KMS-11 (cell line): ENCODE measurements around the gene IER3.

Experiments used
- H2AFZ ChIP-seq: fragments of 200-600 bp; sonication (generic); 2 replicates; pipeline ENCODE4 v1.6.1; 2016; ENCODE audit warnings: antibody characterized with exemption, mixed run types, low read depth
- H3K27ac ChIP-seq: fragments of 200-600 bp; sonication (generic); 2 replicates; pipeline ENCODE4 v1.6.1; 2016; ENCODE audit warnings: mild to moderate bottlenecking, mixed run types
- H3K27me3 ChIP-seq: fragments of 200-600 bp; sonication (generic); 2 replicates; pipeline ENCODE4 v1.6.1; 2017; ENCODE audit warnings: mild to moderate bottlenecking, low read depth, mixed run types, moderate library complexity; ENCODE audit not compliant: insufficient read depth
- H3K36me3 ChIP-seq: fragments of 200-600 bp; sonication (generic); 2 replicates; pipeline ENCODE4 v1.6.1; 2017; ENCODE audit warnings: mild to moderate bottlenecking, mixed run types; ENCODE audit not compliant: insufficient read depth
- H3K4me1 ChIP-seq: fragments of 200-600 bp; sonication (generic); 2 replicates; pipeline ENCODE4 v1.6.1; 2016; ENCODE audit warnings: mild to moderate bottlenecking, low read depth, mixed run types; ENCODE audit not compliant: poor library complexity, severe bottlenecking
- H3K4me2 ChIP-seq: fragments of 200-600 bp; sonication (generic); 2 replicates; pipeline ENCODE4 v1.7.0; 2016; ENCODE audit warnings: mild to moderate bottlenecking, mixed run types
- H3K4me3 ChIP-seq: fragments of 200-600 bp; sonication (generic); IDR thresholded peaks from 2 replicates; pipeline ENCODE4 v1.6.1; 2017; ENCODE audit warnings: low read depth, low read length, mixed read lengths; ENCODE audit not compliant: insufficient read depth
- H3K79me2 ChIP-seq: fragments of 200-600 bp; sonication (generic); 2 replicates; pipeline ENCODE4 v1.6.1; 2016; ENCODE audit warnings: low read depth, mixed run types; ENCODE audit not compliant: insufficient read depth
- H3K9ac ChIP-seq: fragments of 200-600 bp; sonication (generic); 2 replicates; pipeline ENCODE4 v1.6.1; 2016; ENCODE audit warnings: mild to moderate bottlenecking, mixed run types
- H4K20me1 ChIP-seq: fragments of 200-600 bp; sonication (generic); 2 replicates; pipeline ENCODE4 v1.6.1; 2016; ENCODE audit warnings: mild to moderate bottlenecking, mixed run types; ENCODE audit not compliant: insufficient read depth
- TF ChIP-seq, protein P1 (sequence below): fragments of 200-600 bp; sonication (generic); conservative IDR thresholded peaks from 2 replicates; pipeline ENCODE4 v1.6.1; 2017; ENCODE audit warnings: low read depth, mild to moderate bottlenecking, antibody characterized with exemption, low read length, moderate library complexity, mixed read lengths

Gene IER3

DNA sequence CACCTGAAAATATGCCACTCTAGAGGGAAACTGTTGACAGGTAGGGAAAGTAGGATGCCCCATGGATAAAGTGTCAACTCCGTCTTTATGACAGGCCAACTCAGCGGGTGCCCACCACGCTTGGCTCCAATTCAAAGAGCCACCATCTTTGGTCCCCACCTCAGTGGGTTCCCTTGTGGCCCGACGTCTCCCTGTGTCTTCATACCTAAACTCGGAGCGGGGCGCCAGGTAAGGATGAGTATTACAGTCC, 27.5 kb downstream of the IER3 start:
- Histone ChIP-seq H3K36me3 (peaks cover 3% of the 10 kb centered on the region; the same call in 1 of the 2 replicates), H3K27ac (peak overlapping the region; percentile 73), H3K4me1 (peaks cover 66% of the 10 kb centered on the region), H3K4me3 (no peak overlapping the region), H2AFZ (peak overlapping the region; percentile 31; the same call in 1 of the 2 replicates), H3K27me3 (no peaks in the 10 kb centered on the region), H4K20me1 (peaks cover 3% of the 10 kb centered on the region; the same call in 1 of the 2 replicates), H3K4me2 (peak overlapping the region; percentile 89), H3K9ac (peak overlapping the region; percentile 74), H3K79me2 (peaks cover 26% of the 10 kb centered on the region)
- TF ChIP-seq, protein P1, sequence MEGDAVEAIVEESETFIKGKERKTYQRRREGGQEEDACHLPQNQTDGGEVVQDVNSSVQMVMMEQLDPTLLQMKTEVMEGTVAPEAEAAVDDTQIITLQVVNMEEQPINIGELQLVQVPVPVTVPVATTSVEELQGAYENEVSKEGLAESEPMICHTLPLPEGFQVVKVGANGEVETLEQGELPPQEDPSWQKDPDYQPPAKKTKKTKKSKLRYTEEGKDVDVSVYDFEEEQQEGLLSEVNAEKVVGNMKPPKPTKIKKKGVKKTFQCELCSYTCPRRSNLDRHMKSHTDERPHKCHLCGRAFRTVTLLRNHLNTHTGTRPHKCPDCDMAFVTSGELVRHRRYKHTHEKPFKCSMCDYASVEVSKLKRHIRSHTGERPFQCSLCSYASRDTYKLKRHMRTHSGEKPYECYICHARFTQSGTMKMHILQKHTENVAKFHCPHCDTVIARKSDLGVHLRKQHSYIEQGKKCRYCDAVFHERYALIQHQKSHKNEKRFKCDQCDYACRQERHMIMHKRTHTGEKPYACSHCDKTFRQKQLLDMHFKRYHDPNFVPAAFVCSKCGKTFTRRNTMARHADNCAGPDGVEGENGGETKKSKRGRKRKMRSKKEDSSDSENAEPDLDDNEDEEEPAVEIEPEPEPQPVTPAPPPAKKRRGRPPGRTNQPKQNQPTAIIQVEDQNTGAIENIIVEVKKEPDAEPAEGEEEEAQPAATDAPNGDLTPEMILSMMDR, result no peak

DNA sequence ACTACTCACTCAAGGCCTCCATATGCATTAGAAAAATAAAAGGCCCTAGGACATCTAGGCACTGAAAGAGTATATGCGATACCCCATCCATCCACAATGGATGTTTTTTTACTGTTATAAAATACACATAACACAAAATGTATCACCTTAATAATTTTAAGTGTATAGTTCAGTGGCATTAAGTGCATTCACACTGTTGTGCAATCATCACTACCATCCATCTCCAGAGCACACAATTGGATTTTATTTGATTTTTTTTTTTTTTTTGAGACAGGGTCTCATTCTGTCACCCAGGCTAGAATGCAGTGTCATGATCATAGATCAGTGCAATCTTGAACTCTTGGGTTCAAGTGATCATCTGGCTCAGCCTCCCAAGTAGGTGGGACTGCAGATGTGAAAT, 30.1 kb downstream of the IER3 start:
- TF ChIP-seq, protein P1, result no peak
- no peak overlapping the region for H3K4me2 ChIP-seq
- H3K9ac ChIP-seq, result no peak overlapping the region
- H3K27ac ChIP-seq, result no peak overlapping the region
- H3K36me3 ChIP-seq, result no peaks in the 10 kb centered on the region; the same call in 1 of the 2 replicates
- H3K27me3 ChIP-seq, result no peaks in the 10 kb centered on the region
- H2AFZ ChIP-seq, result no peak overlapping the region
- no peaks in the 10 kb centered on the region for H4K20me1 ChIP-seq
- H3K4me1 ChIP-seq, result peaks cover 88% of the 10 kb centered on the region
- peaks cover 12% of the 10 kb centered on the region; the same call in 1 of the 2 replicates for H3K79me2 ChIP-seq
- H3K4me3 ChIP-seq, result no peak overlapping the region

DNA sequence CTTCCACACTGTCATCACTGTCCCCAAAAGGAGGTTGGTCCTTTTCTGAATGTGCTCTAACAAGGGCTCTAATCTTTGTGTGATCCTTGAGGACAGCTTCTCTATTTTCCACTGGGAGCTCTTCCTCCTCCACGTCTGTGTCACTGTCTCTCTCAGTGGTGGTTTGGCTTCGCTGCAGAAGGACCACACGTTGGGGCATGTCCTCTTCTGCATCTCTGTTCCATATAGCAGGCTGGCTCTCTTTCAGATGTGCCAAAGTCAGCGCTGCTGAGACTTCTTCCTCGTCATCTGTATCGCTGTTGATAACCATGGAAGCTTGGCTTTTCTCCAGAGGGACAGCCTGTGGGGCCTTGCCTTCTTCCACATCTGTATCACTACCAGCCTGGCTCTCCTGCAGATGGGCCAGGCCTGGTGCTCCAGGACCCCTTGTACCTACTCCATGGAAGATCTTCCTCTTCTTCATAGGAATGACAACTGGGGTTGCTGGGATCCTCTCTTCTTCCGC, 31.9 kb downstream of the IER3 start:
- no peak overlapping the region for H2AFZ ChIP-seq
- H3K79me2 ChIP-seq, result peaks cover 7% of the 10 kb centered on the region; the same call in 1 of the 2 replicates
- H3K27ac ChIP-seq, result peak overlapping the region; percentile 59
- no peak overlapping the region for H3K9ac ChIP-seq
- peaks cover 89% of the 10 kb centered on the region for H3K4me1 ChIP-seq
- peak overlapping the region; percentile 74 for H3K4me2 ChIP-seq
- TF ChIP-seq, protein P1, result no peak
- no peaks in the 10 kb centered on the region for H3K27me3 ChIP-seq
- H3K4me3 ChIP-seq, result no peak overlapping the region
- H3K36me3 ChIP-seq, result no peaks in the 10 kb centered on the region; the same call in 1 of the 2 replicates
- H4K20me1 ChIP-seq, result no peaks in the 10 kb centered on the region

DNA sequence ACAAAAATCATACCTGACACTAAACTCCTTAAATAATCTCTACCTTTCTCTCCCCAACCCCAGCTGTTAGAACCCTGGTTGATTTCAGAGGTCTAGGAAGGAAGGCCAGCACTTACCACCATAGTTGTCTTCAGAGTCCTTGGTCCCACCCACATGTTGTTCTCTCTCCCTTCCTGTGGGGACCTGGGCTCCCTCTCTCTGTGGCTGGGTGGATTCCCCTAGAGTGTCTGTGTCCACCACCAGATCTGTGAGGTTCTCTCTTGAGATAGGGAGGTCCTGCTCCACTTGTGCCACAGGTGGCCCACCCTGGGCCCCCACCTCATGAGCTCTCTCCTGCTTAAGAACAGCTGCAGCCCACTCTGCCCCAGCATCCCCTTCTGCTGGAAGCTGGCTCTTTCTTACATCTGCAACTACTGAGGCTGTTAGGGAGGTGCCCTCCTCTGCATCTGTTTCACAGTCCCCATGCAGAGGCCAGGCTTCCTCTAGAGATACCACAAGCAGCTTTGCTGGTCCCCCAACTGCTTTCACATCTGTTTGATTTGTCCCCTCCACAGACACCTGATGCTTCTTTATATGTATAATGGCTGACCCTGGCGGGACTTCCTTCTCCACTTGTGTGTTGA, 32.5 kb downstream of the IER3 start:
- Histone ChIP-seq H2AFZ (no peak overlapping the region), H3K4me2 (peak overlapping the region; percentile 74), H3K4me3 (no peak overlapping the region), H3K79me2 (peaks cover 7% of the 10 kb centered on the region; the same call in 1 of the 2 replicates), H3K27ac (peak overlapping the region; percentile 59), H3K27me3 (no peaks in the 10 kb centered on the region), H4K20me1 (no peaks in the 10 kb centered on the region), H3K9ac (no peak overlapping the region), H3K4me1 (peaks cover 95% of the 10 kb centered on the region), H3K36me3 (no peaks in the 10 kb centered on the region; the same call in 1 of the 2 replicates)
- TF ChIP-seq, protein P1, result no peak
